Transverse colon (tissue), 4 donors: ENCODE measurements around the gene CREB3L4. TPM values are rescaled to one million over a fixed set of nuclear protein-coding genes. Genes with fewer than 3 reads are reported as not detected.

Experiments
- DNase-seq: peaks from one replicate; pipeline ENCODE4 v3.0.0-alpha.2; 2019
- H3K27ac ChIP-seq, 4 donors: fragments of 200-600 bp; sonication (generic); 2 replicates each; pipeline ENCODE4 v1.5.1; 2016 to 2018; ENCODE audit warnings: inconsistent platforms in 4 of 4
- H3K27me3 ChIP-seq: fragments of 200-600 bp; sonication (generic); 2 replicates; pipeline ENCODE4 v1.5.1; 2017; ENCODE audit warnings: inconsistent platforms
- H3K36me3 ChIP-seq, 4 donors: fragments of 200-600 bp; sonication (generic); 2 replicates each; pipeline ENCODE4 v1.5.1; 2017 to 2019; ENCODE audit warnings: inconsistent platforms in 4 of 4
- H3K4me1 ChIP-seq, 4 donors: fragments of 200-600 bp; sonication (generic); 2 replicates each; pipeline ENCODE4 v1.5.1; 2017 to 2020; ENCODE audit warnings: inconsistent platforms in 4 of 4
- H3K4me3 ChIP-seq, 4 donors: fragments of 200-600 bp; sonication (generic); 1 replicate in 1 of 4; 2 replicates in 3 of 4; pipeline versions ENCODE4 v1.5.1 to v1.6.1; 2017 to 2019; ENCODE audit warnings: inconsistent platforms in 4 of 4
- H3K9me3 ChIP-seq, 2 donors: fragments of 200-600 bp; sonication (generic); 2 replicates each; pipeline ENCODE4 v1.5.1; 2017 to 2019; ENCODE audit warnings: inconsistent platforms in 2 of 2
- CTCF ChIP-seq, 5 experiments: fragments of 200-600 bp in 3 of 5; fragments of 450-650 bp in 2 of 5; sonication (generic) in 3 of 5; IDR thresholded peaks; 1 replicate in 2 of 5; 2 replicates in 3 of 5; pipeline ENCODE4 v1.5.1; 2016 to 2017; ENCODE audit warnings: antibody characterized with exemption in 5 of 5, inconsistent platforms in 3 of 5, mild to moderate bottlenecking in 2 of 5, moderate library complexity in 1 of 5
- EP300 ChIP-seq: sonication (generic); formaldehyde crosslinking; IDR thresholded peaks from one replicate; pipeline ENCODE4 v1.6.1; 2017; ENCODE audit warnings: antibody characterized with exemption, low read depth
- POLR2A ChIP-seq: fragments of 450-650 bp; IDR thresholded peaks from one replicate; pipeline ENCODE4 v1.6.1; 2016; ENCODE audit warnings: antibody characterized with exemption, mild to moderate bottlenecking, moderate library complexity
- POLR2AphosphoS5 ChIP-seq, 3 donors: sonication (generic); formaldehyde crosslinking; IDR thresholded peaks; one replicate each; pipeline ENCODE4 v1.6.1; 2016; ENCODE audit warnings: antibody characterized with exemption in 3 of 3
- WGBS, 2 donors: methylation state at CpG; one replicate each; pipeline ENCODE4 v1.1.5; 2018; ENCODE audit warnings: low coverage in 1 of 2; 5-methylcytosine and 5-hydroxymethylcytosine counted together
- in situ Hi-C, 4 donors: fragments of 200-750 bp; cut with MboI; loops; one replicate each; pipeline versions ENCODE4 v1.15.0 to v1.15.1; 2017; ENCODE audit warnings: low sequenced_read_pairs in 3 of 4, low pct_ligation_motif_present in 1 of 4, low pct_unique_long_range_greater_than_20kb in 1 of 4
- intact Hi-C: fragments of 100-400 bp; cut with DNase I; formaldehyde crosslinking; loops from one replicate; pipeline ENCODE4 v1.15.1; 2023; ENCODE audit warnings: low total_unique reads
- total RNA-seq, 4 donors: library from RNA; depleted of rRNA; stranded (reverse); fragments of >200 nt; gene quantifications; one replicate each; pipeline ENCODE4 v1.1.0, GENCODE V29; 2016

CREB3L4 gene
- total RNA-seq, 4 donors from 2014 or later = 2.2 to 18.7 (median 11.6) TPM

- 93 to 100% methylated on average over 2 to 11 of the region's 11 CpGs for WGBS, 2 donors
- intact Hi-C loops (no loop called here), in situ Hi-C loops (loop anchor here in 1 of 4 donors (25.0 kb wide), 1 partner anchor 298 kb away; the partner anchor contains the start of genes ILF2 and SNAPIN)
- TF ChIP-seq POLR2A = no peak
- no peak for TF ChIP-seq POLR2AphosphoS5 (IDR thresholded peaks at IDR 0.05)
- TF ChIP-seq EP300 = no peak
- TF ChIP-seq CTCF (IDR thresholded peaks at IDR 0.05) = no peak
- H3K27me3 ChIP-seq = no peaks in the 10 kb centered on the region
- no peaks in the 10 kb centered on the region for H3K36me3 ChIP-seq
- no peaks in the 10 kb centered on the region for H3K9me3 ChIP-seq
- peaks cover 28 to 57% (median 46%) of the 10 kb centered on the region in 4 donors for H3K4me1 ChIP-seq
- H3K27ac ChIP-seq = peak overlapping the region in 1 of 4 donors; percentile 97
- no peak for DNase-seq
- no peak overlapping the region for H3K4me3 ChIP-seq
Observed at GRCh38 chr1:153960206-153960605, 7.5 kb upstream of the CREB3L4 start.

- no peaks in the 10 kb centered on the region for H3K9me3 ChIP-seq
- DNase-seq = no peak
- intact Hi-C loops (no loop called here), in situ Hi-C loops (loop anchor here in 1 of 4 donors (25.0 kb wide), 1 partner anchor 299 kb away; the partner anchor contains the start of genes ILF2 and SNAPIN)
- WGBS, 2 donors = 75% methylated on average over 4 of the region's 4 CpGs
- H3K4me1 ChIP-seq = peaks cover 33 to 58% (median 46%) of the 10 kb centered on the region in 4 donors
- TF ChIP-seq EP300 (no peak), POLR2AphosphoS5 (IDR thresholded peaks at IDR 0.05) (no peak)
- peak overlapping the region in 1 of 4 donors; percentile 63 for H3K4me3 ChIP-seq
- H3K27ac ChIP-seq = peak overlapping the region; percentile 89 to 99 (median 96)
- no peaks in the 10 kb centered on the region for H3K36me3 ChIP-seq
- no peaks in the 10 kb centered on the region for H3K27me3 ChIP-seq
Observed at GRCh38 chr1:153961421-153961820, 6.3 kb upstream of the CREB3L4 start.

GRCh38 chr1:153962088-153963029 lies 5.3 kb upstream of the CREB3L4 start:
- peak overlapping the region; percentile 58 to 87 (median 70) for H3K4me3 ChIP-seq
- H3K27me3 ChIP-seq = no peaks in the 10 kb centered on the region
- intact Hi-C loops (no loop called here), in situ Hi-C loops (loop anchor here in 1 of 4 donors (25.0 kb wide), 1 partner anchor 300 kb away; the partner anchor contains the start of genes ILF2 and SNAPIN)
- peaks cover 26 to 54% (median 42%) of the 10 kb centered on the region in 4 donors for H3K4me1 ChIP-seq
- H3K27ac ChIP-seq = peak overlapping the region; percentile 89 to 99 (median 96)
- no peaks in the 10 kb centered on the region for H3K36me3 ChIP-seq
- peak; percentile 47 for DNase-seq
- no peak for TF ChIP-seq POLR2AphosphoS5 (IDR thresholded peaks at IDR 0.05)
- no peak for TF ChIP-seq CTCF (IDR thresholded peaks at IDR 0.05)
- 5 to 40% methylated on average over 2 to 16 of the region's 16 CpGs for WGBS, 2 donors
- H3K9me3 ChIP-seq = no peaks in the 10 kb centered on the region

GRCh38 chr1:153963030-153963849 lies 4.5 kb upstream of the CREB3L4 start, which contains the start of gene SLC39A1:
TSS of gene SLC39A1 (minus strand) at chr1:153963537. CDS start at chr1:153962715, 822 bp downstream.
- no peaks in the 10 kb centered on the region for H3K27me3 ChIP-seq
- peaks cover 25 to 54% (median 42%) of the 10 kb centered on the region in 4 donors for H3K4me1 ChIP-seq
- no peaks in the 10 kb centered on the region for H3K9me3 ChIP-seq
- WGBS, 2 donors = 1% methylated on average over 47 of the region's 54 CpGs; no CpG with 5 or more reads in 1 of the 2 donors
- peak; percentile 99 for DNase-seq
- intact Hi-C loops (no loop called here), in situ Hi-C loops (loop anchor here in 1 of 4 donors (25.0 kb wide), 1 partner anchor 301 kb away; the partner anchor contains the start of genes ILF2 and SNAPIN)
- H3K36me3 ChIP-seq = no peaks in the 10 kb centered on the region
- TF ChIP-seq POLR2AphosphoS5 (IDR thresholded peaks at IDR 0.05) = peak; percentile 86 to 88 (median 86)
- TF ChIP-seq EP300 = no peak
- peak; percentile 82 for TF ChIP-seq POLR2A
- no peak for TF ChIP-seq CTCF (IDR thresholded peaks at IDR 0.05)
- peak within 1 kb of the TSS; percentile 58 to 87 (median 70) for H3K4me3 ChIP-seq
- peak within 1 kb of the TSS; percentile 89 to 99 (median 96) for H3K27ac ChIP-seq
